HUES48 (cell line): Measurements from ENCODE around the gene ZNF260.
A peak's percentile ranks its signal among the peaks of the same experiment; 100 is the strongest.

Experiments used
- H3K27ac ChIP-seq: one replicate; pipeline ENCODE4 v1.7.0; 2013; ENCODE audit warnings: low read depth, low read length, inconsistent platforms
- H3K27me3 ChIP-seq: 2 replicates; pipeline ENCODE4 v1.6.1; 2013; ENCODE audit warnings: mild to moderate bottlenecking, low read length; ENCODE audit not compliant: control insufficient read depth, insufficient read depth
- H3K36me3 ChIP-seq: 2 replicates; pipeline ENCODE4 v1.6.1; 2013; ENCODE audit warnings: low read length; ENCODE audit not compliant: control insufficient read depth, insufficient read depth
- H3K4me1 ChIP-seq: 2 replicates; pipeline ENCODE4 v1.6.1; 2013; ENCODE audit warnings: mild to moderate bottlenecking, low read length; ENCODE audit not compliant: control insufficient read depth, insufficient read depth
- H3K4me3 ChIP-seq: 2 replicates; pipeline ENCODE4 v1.5.1; 2013; ENCODE audit warnings: mild to moderate bottlenecking, low read depth, low read length
- H3K9ac ChIP-seq: 2 replicates; pipeline ENCODE4 v1.6.1; 2013; ENCODE audit warnings: mild to moderate bottlenecking, low read depth, low read length, moderate library complexity
- H3K9me3 ChIP-seq: 2 replicates; pipeline ENCODE4 v1.6.1; 2013; ENCODE audit warnings: low read length; ENCODE audit not compliant: control insufficient read depth, insufficient read depth

ZNF260 gene

GRCh38 chr19:36528194-36528920 is at the start of gene ZNF260:
Gene ZNF260, minus strand, starts transcription at chr19:36528271. Its CDS starts 13,033 bp downstream, at chr19:36515238.
- Histone ChIP-seq H3K27me3 (no peaks in the 10 kb centered on the region), H3K27ac (peak within 1 kb of the TSS; percentile 95), H3K4me3 (peak within 1 kb of the TSS; percentile 87)

GRCh38 chr19:36577271-36577996 is 49.4 kb upstream of the ZNF260 start:
- H3K27ac ChIP-seq = no peak overlapping the region
- no peak overlapping the region for H3K9ac ChIP-seq
- H3K4me1 ChIP-seq = no peaks in the 10 kb centered on the region; the same call in 1 of the 2 replicates
- no peak overlapping the region for H3K4me3 ChIP-seq
- no peaks in the 10 kb centered on the region for H3K27me3 ChIP-seq
- no peaks in the 10 kb centered on the region for H3K9me3 ChIP-seq
- H3K36me3 ChIP-seq = peaks cover 34% of the 10 kb centered on the region

More at GRCh38 chr19:36528194-36528920, at the start of gene ZNF260:
- Histone ChIP-seq H3K4me1 (peaks cover 8% of the 10 kb centered on the region), H3K36me3 (peaks cover 14% of the 10 kb centered on the region), H3K9ac (peak within 1 kb of the TSS; percentile 97), H3K9me3 (peaks cover 14% of the 10 kb centered on the region)

- no peak overlapping the region for H3K27ac ChIP-seq
- no peak overlapping the region for H3K9ac ChIP-seq
- peaks cover 25% of the 10 kb centered on the region for H3K36me3 ChIP-seq
- peak overlapping the region; percentile 94 for H3K4me3 ChIP-seq
- no peaks in the 10 kb centered on the region for H3K9me3 ChIP-seq
- H3K27me3 ChIP-seq = no peaks in the 10 kb centered on the region
- H3K4me1 ChIP-seq = no peaks in the 10 kb centered on the region; the same call in none of the 2 replicates
These were observed 46.7 kb upstream of the ZNF260 start for GRCh38 chr19:36574741-36575140.

GRCh38 chr19:36573895-36574720 is 46.0 kb upstream of the ZNF260 start:
- Histone ChIP-seq H3K4me3 (peak overlapping the region; percentile 94), H3K36me3 (peaks cover 21% of the 10 kb centered on the region), H3K4me1 (no peaks in the 10 kb centered on the region; the same call in none of the 2 replicates), H3K27ac (peak overlapping the region; percentile 81), H3K27me3 (no peaks in the 10 kb centered on the region), H3K9me3 (0 out of 2 replicates have a peak, but pooled peaks cover 1% of the 10 kb centered on the region), H3K9ac (peak overlapping the region; percentile 82)

GRCh38 chr19:36573020-36573894 is 45.2 kb upstream of the ZNF260 start, which contains the start of gene ZNF529:
Gene ZNF529, minus strand, starts transcription at chr19:36573292. Its CDS starts 946 bp downstream, at chr19:36572346.
- Histone ChIP-seq H3K27ac (peak within 1 kb of the TSS; percentile 81), H3K4me3 (peak within 1 kb of the TSS; percentile 94), H3K27me3 (no peaks in the 10 kb centered on the region), H3K9me3 (peaks cover 7% of the 10 kb centered on the region; the same call in 1 of the 2 replicates), H3K36me3 (peaks cover 24% of the 10 kb centered on the region), H3K4me1 (no peaks in the 10 kb centered on the region; the same call in none of the 2 replicates), H3K9ac (peak within 1 kb of the TSS; percentile 82)

GRCh38 chr19:36572593-36573019 is 44.5 kb upstream of the ZNF260 start:
- peak overlapping the region; percentile 94 for H3K4me3 ChIP-seq
- peaks cover 27% of the 10 kb centered on the region for H3K36me3 ChIP-seq

GRCh38 chr19:36564391-36564790 is 36.3 kb upstream of the ZNF260 start:
- Histone ChIP-seq H3K4me3 (no peak overlapping the region), H3K9me3 (peaks cover 59% of the 10 kb centered on the region), H3K27me3 (no peaks in the 10 kb centered on the region), H3K27ac (no peak overlapping the region), H3K9ac (no peak overlapping the region), H3K4me1 (no peaks in the 10 kb centered on the region), H3K36me3 (peaks cover 20% of the 10 kb centered on the region)

More at GRCh38 chr19:36572593-36573019, 44.5 kb upstream of the ZNF260 start:
- no peaks in the 10 kb centered on the region; the same call in none of the 2 replicates for H3K4me1 ChIP-seq
- peak overlapping the region; percentile 82 for H3K9ac ChIP-seq
- H3K9me3 ChIP-seq = peaks cover 7% of the 10 kb centered on the region; the same call in 1 of the 2 replicates
- peak overlapping the region; percentile 81 for H3K27ac ChIP-seq
- H3K27me3 ChIP-seq = no peaks in the 10 kb centered on the region

- Histone ChIP-seq H3K27ac (no peak overlapping the region), H3K36me3 (peaks cover 83% of the 10 kb centered on the region), H3K4me3 (peak overlapping the region; percentile 33), H3K9me3 (peaks cover 98% of the 10 kb centered on the region), H3K4me1 (no peaks in the 10 kb centered on the region), H3K9ac (no peak overlapping the region), H3K27me3 (no peaks in the 10 kb centered on the region)
These were observed 19.1 kb upstream of the ZNF260 start for GRCh38 chr19:36547001-36547732.

GRCh38 chr19:36528921-36529518 is 949 bp upstream of the ZNF260 start:
- peak overlapping the region; percentile 87 for H3K4me3 ChIP-seq
- peaks cover 18% of the 10 kb centered on the region for H3K9me3 ChIP-seq
- peak overlapping the region; percentile 95 for H3K27ac ChIP-seq
- peak overlapping the region; percentile 97 for H3K9ac ChIP-seq
- peaks cover 10% of the 10 kb centered on the region for H3K36me3 ChIP-seq
- no peaks in the 10 kb centered on the region for H3K27me3 ChIP-seq
- H3K4me1 ChIP-seq = peaks cover 8% of the 10 kb centered on the region
